ENCODE measurements around the gene TPM3. TPM values are rescaled to one million over a fixed set of nuclear protein-coding genes. Genes with fewer than 3 reads are reported as not detected.

TPM3 gene
- total and polyA plus RNA-seq, 9 of the 15 experiments (the other 6 are each of a cell fraction or from before 2014, with no cell fraction given): 202 to 604 (median 421) TPM

GRCh38 chr1:154236855-154237254, 45.0 kb upstream of the TPM3 start:
- no TSS peak for BruUV-seq (replicated peaks)
- peaks cover 93% of the 10 kb centered on the region for H3K36me3 ChIP-seq (ENCODE audit: control insufficient read depth, insufficient read depth, low read length)
- H2AFZ ChIP-seq (ENCODE audit: low read depth, low read length): no peak overlapping the region
- H3K79me2 ChIP-seq (ENCODE audit: control insufficient read depth, insufficient read depth, low read length): peaks cover 65% of the 10 kb centered on the region
- 85% methylated on average over 4 of the region's 4 CpGs for WGBS (ENCODE audit: insufficient coverage, low coverage, missing lambda C conversion rate)
- ChIA-PET CTCF (ENCODE audit: low intra/inter-chr PET ratio) (interaction anchor here (0.6 kb wide), 1 partner anchor 36 kb away, joined by 3 read pairs; the partner anchor contains the start of gene HAX1), POLR2A (no interaction called here)
- no peak overlapping the region for H3K9ac ChIP-seq (ENCODE audit: insufficient read depth in 1 of 2, low read depth in 2 of 2, low read length in 2 of 2)
- H3K9me3 ChIP-seq (replicated peaks; ENCODE audit: control insufficient read depth, insufficient read depth, low read depth, low read length): no peaks in the 10 kb centered on the region
- H4K20me1 ChIP-seq (replicated peaks; ENCODE audit: control insufficient read depth, insufficient read depth, low read length): peaks cover 6% of the 10 kb centered on the region; the same call in 1 of the 2 replicates
- no peaks in the 10 kb centered on the region for H3K27me3 ChIP-seq (ENCODE audit: control insufficient read depth in 2 of 2, insufficient read depth in 2 of 2, low read length in 2 of 2)
- no peak for FAIRE-seq
- H3K4me2 ChIP-seq (ENCODE audit: insufficient read depth, low read length): no peak overlapping the region
- DNase-seq (ENCODE audit: extremely low read depth in 1 of 4, low spot score in 3 of 4): no peak
- H3K4me1 ChIP-seq (replicated peaks in 1 of 2; ENCODE audit: control insufficient read depth in 2 of 2, insufficient read depth in 2 of 2, low read length in 2 of 2): no peaks in the 10 kb centered on the region
- H3K27ac ChIP-seq (ENCODE audit: extremely low read depth, low read depth, low read length): no peak overlapping the region
- in situ Hi-C loops (cut with MboI) (no loop called here), intact Hi-C loops (cut with micrococcal nuclease) (no loop called here)
- no peak overlapping the region for H3K4me3 ChIP-seq
- H3K9me1 ChIP-seq (ENCODE audit: control insufficient read depth, insufficient read depth, low read length): no peaks in the 10 kb centered on the region
- ATAC-seq: no peak
- TF ChIP-seq NFE2 (IDR thresholded peaks at IDR 0.05; ENCODE audit: low read depth) (no peak), ZNF444 (CRISPR knock-in tag; IDR thresholded peaks at IDR 0.05) (no peak), ZNF609 (CRISPR knock-in tag; IDR thresholded peaks at IDR 0.05; ENCODE audit: borderline replicate concordance) (no peak), ZBTB1 (CRISPR knock-in tag; IDR thresholded peaks at IDR 0.05; ENCODE audit: borderline replicate concordance, low read depth) (no peak), E4F1 (CRISPR knock-in tag; IDR thresholded peaks at IDR 0.05; ENCODE audit: borderline replicate concordance) (no peak), XRCC3 (IDR thresholded peaks at IDR 0.05) (no peak), ZNF696 (CRISPR knock-in tag; conservative IDR thresholded peaks at IDR 0.05) (no peak), MAFF (IDR thresholded peaks at IDR 0.05; ENCODE audit: low read length) (no peak), LEF1 (IDR thresholded peaks at IDR 0.05) (no peak), NELFE (IDR thresholded peaks at IDR 0.05; ENCODE audit: insufficient read depth, insufficient read length) (no peak), ZFPM2 (CRISPR knock-in tag; IDR thresholded peaks at IDR 0.05) (no peak), ZBTB8A (IDR thresholded peaks at IDR 0.05; ENCODE audit: partially characterized antibody) (no peak), CXXC5 (CRISPR knock-in tag; IDR thresholded peaks at IDR 0.05) (no peak)

Data from K562 (cell line).